ENCODE measurements around the gene DOCK9.

DNA sequence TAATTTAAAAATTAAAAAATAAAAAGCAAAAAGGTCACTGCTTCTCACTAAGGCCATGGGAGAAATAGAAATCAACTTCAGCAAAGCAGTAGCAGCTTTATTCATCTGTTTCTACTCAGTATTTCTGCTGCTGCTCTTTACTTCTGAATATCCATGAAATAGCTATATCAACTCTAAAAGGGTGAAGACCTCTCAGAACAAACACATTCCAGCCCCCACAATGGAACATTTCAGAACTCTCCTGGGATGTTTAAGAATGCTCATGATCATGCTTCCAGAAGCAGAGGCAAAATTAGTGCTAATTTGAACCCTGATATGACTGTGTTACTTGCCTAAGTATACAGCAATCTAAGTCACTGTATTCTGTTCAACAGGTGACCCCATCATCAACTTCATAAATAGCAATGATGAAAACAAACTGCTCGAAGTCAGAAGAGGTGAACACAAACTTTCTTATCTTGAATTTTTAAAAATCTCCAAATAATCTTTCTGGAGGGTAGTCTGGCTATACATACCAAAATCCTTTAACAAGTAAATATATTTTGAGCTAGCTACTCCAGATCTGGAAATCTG is 29.6 kb upstream of the DOCK9 start:
- TF ChIP-seq CTCF (IDR thresholded peaks at IDR 0.05) (no peak), EP300 (IDR thresholded peaks at IDR 0.05) (no peak), POLR2AphosphoS5 (IDR thresholded peaks at IDR 0.05) (no peak), POLR2A (IDR thresholded peaks at IDR 0.05) (no peak)

Data from suprapubic skin (tissue), 4 donors.